Epithelial cell of prostate (primary cell): ENCODE data around the gene TTC34.
"Not testable (repeated sequence)": the region's sequence is repeated elsewhere in the genome, so short reads cannot be mapped to it uniquely, and the experiment has no call there.

Source experiments
- DNase-seq: peaks from one replicate; pipeline ENCODE4 v3.0.0-alpha.2; 2011; ENCODE audit warnings: low read depth, low spot score
- H3K27ac ChIP-seq: fragments of 450-650 bp; 2 replicates; pipeline ENCODE4 v1.5.1; 2017; ENCODE audit warnings: mild to moderate bottlenecking

The TTC34 gene

GRCh38 chr1:2687638-2688335 is 113.7 kb downstream of the TTC34 start:
- not testable (repeated sequence) for H3K27ac ChIP-seq, DNase-seq

GRCh38 chr1:2687174-2687591 is 114.3 kb downstream of the TTC34 start:
- not testable (repeated sequence) for H3K27ac ChIP-seq, DNase-seq

GRCh38 chr1:2686091-2686863 is 115.2 kb downstream of the TTC34 start:
- DNase-seq, H3K27ac ChIP-seq: not testable (repeated sequence)

- H3K27ac ChIP-seq, DNase-seq: not testable (repeated sequence)
Observed at GRCh38 chr1:2685671-2686070, 115.8 kb downstream of the TTC34 start.

- DNase-seq, H3K27ac ChIP-seq: not testable (repeated sequence)
Observed at GRCh38 chr1:2684878-2685277, 116.6 kb downstream of the TTC34 start.

- not testable (repeated sequence) for DNase-seq
Observed at GRCh38 chr1:2684000-2684399, 117.5 kb downstream of the TTC34 start.

GRCh38 chr1:2683321-2683741 is 118.2 kb downstream of the TTC34 start:
- not testable (repeated sequence) for H3K27ac ChIP-seq, DNase-seq

More at GRCh38 chr1:2684000-2684399, 117.5 kb downstream of the TTC34 start:
- not testable (repeated sequence) for H3K27ac ChIP-seq

GRCh38 chr1:2682879-2683278 is 118.6 kb downstream of the TTC34 start:
- H3K27ac ChIP-seq, DNase-seq: not testable (repeated sequence)

GRCh38 chr1:2676726-2677125 is 124.8 kb downstream of the TTC34 start:
- not testable (repeated sequence) for DNase-seq, H3K27ac ChIP-seq

- not testable (repeated sequence) for DNase-seq, H3K27ac ChIP-seq
Observed at GRCh38 chr1:2671656-2672055, 129.8 kb downstream of the TTC34 start.

- not testable (repeated sequence) for DNase-seq, H3K27ac ChIP-seq
Observed at GRCh38 chr1:2659806-2660205, 141.7 kb downstream of the TTC34 start.

- DNase-seq, H3K27ac ChIP-seq: not testable (repeated sequence)
Observed at GRCh38 chr1:2657909-2658308, 143.6 kb downstream of the TTC34 start.

- DNase-seq, H3K27ac ChIP-seq: not testable (repeated sequence)
Observed at GRCh38 chr1:2657124-2657523, 144.4 kb downstream of the TTC34 start.

- DNase-seq, H3K27ac ChIP-seq: not testable (repeated sequence)
Observed at GRCh38 chr1:2655598-2656434, 145.7 kb downstream of the TTC34 start.

- not testable (repeated sequence) for DNase-seq, H3K27ac ChIP-seq
Observed at GRCh38 chr1:2654443-2654948, 147.0 kb downstream of the TTC34 start.

- H3K27ac ChIP-seq, DNase-seq: not testable (repeated sequence)
Observed at GRCh38 chr1:2653741-2654442, 147.6 kb downstream of the TTC34 start.

GRCh38 chr1:2652926-2653571 is 148.4 kb downstream of the TTC34 start:
- H3K27ac ChIP-seq, result not testable (repeated sequence)

GRCh38 chr1:2652152-2652925 is 149.2 kb downstream of the TTC34 start:
- DNase-seq, result not testable (repeated sequence)

More at GRCh38 chr1:2652926-2653571, 148.4 kb downstream of the TTC34 start:
- not testable (repeated sequence) for DNase-seq

More at GRCh38 chr1:2652152-2652925, 149.2 kb downstream of the TTC34 start:
- not testable (repeated sequence) for H3K27ac ChIP-seq
